GM10248 (cell line): ENCODE measurements around the gene MYH10.

Experiments used
- CTCF ChIA-PET: fragments of 300-600 bp; sonication (Branson Sonifier 250); formaldehyde crosslinking; extraction: SDS; loops from one replicate; lab custom pipeline; 2021; ENCODE audit warnings: antibody characterized with exemption; lab: Yijun Ruan, JAX
- POLR2A ChIA-PET: fragments of 350-650 bp; sonication (Branson Sonifier 250); formaldehyde crosslinking; extraction: SDS; loops from one replicate; lab custom pipeline; 2020; ENCODE audit warnings: antibody characterized with exemption; lab: Yijun Ruan, JAX
- DNase-seq: peaks from one replicate; pipeline ENCODE4 v3.0.0; 2012; ENCODE audit errors: extremely low spot score
- CTCF ChIP-seq: IDR thresholded peaks from 2 replicates; pipeline ENCODE4 v1.5.1; 2012; ENCODE audit warnings: mild to moderate bottlenecking, low read depth; ENCODE audit errors: extremely low read depth, missing control alignments, control extremely low read depth

Gene MYH10

GRCh38 chr17:8614988-8615387, 15.5 kb downstream of the MYH10 start:
- ChIA-PET CTCF (interaction anchor here (0.8 kb wide), 1 partner anchor 57 kb away, joined by 3 read pairs; no protein-coding TSS in a partner anchor), POLR2A (no interaction called here)
- no peak for DNase-seq
- no peak for TF ChIP-seq CTCF

- ChIA-PET POLR2A (no interaction called here), CTCF (interaction anchor here (0.7 kb wide), 1 partner anchor 51 kb away, joined by 3 read pairs; no protein-coding TSS in a partner anchor)
- TF ChIP-seq CTCF, result no peak
- no peak for DNase-seq
These were observed 18.8 kb downstream of the MYH10 start for GRCh38 chr17:8611619-8612298.

GRCh38 chr17:8611137-8611536, 19.4 kb downstream of the MYH10 start:
- no peak for DNase-seq
- CTCF ChIA-PET, result interaction anchor here (0.7 kb wide), 1 partner anchor 51 kb away, joined by 3 read pairs; no protein-coding TSS in a partner anchor
- no peak for TF ChIP-seq CTCF
- POLR2A ChIA-PET, result no interaction called here

GRCh38 chr17:8610558-8610957, 20.0 kb downstream of the MYH10 start:
- DNase-seq, result no peak
- no peak for TF ChIP-seq CTCF
- POLR2A ChIA-PET, result no interaction called here
- CTCF ChIA-PET, result no interaction called here

- POLR2A ChIA-PET, result no interaction called here
- DNase-seq, result no peak
- CTCF ChIA-PET, result no interaction called here
- no peak for TF ChIP-seq CTCF
These were observed 20.6 kb downstream of the MYH10 start for GRCh38 chr17:8609910-8610309.

GRCh38 chr17:8608001-8608400, 22.5 kb downstream of the MYH10 start:
- TF ChIP-seq CTCF, result no peak
- ChIA-PET POLR2A (no interaction called here), CTCF (interaction anchor here (1.3 kb wide), 1 partner anchor 23 kb away, joined by 3 read pairs; no protein-coding TSS in a partner anchor)
- no peak for DNase-seq
